Epithelial cell of proximal tubule (primary cell): ENCODE data around the gene PTCD2. TPM values are rescaled to one million over a fixed set of nuclear protein-coding genes. Genes with fewer than 3 reads are reported as not detected.

Experiments
- DNase-seq: peaks from one replicate; pipeline ENCODE4 v3.0.0-alpha.2; 2011; ENCODE audit warnings: low read depth
- H3K4me3 ChIP-seq: 2 replicates; pipeline ENCODE4 v1.5.1; 2011; ENCODE audit warnings: low read depth, mild to moderate bottlenecking, low read length
- CTCF ChIP-seq: conservative IDR thresholded peaks from 2 replicates; pipeline ENCODE4 v1.5.1; 2012; ENCODE audit warnings: low read depth, mild to moderate bottlenecking, low read length
- total RNA-seq: library from RNA; depleted of rRNA; stranded (reverse); fragments of >200 nt; gene quantifications from 2 replicates; pipeline ENCODE4 v1.2.3, GENCODE V29; 2015

PTCD2 gene
- total RNA-seq, 1 donor from 2014 or later: 6.6 TPM

- no peak for DNase-seq
- TF ChIP-seq CTCF: no peak
- H3K4me3 ChIP-seq: no peak overlapping the region
Observed at GRCh38 chr5:72281764-72282499, 38.2 kb upstream of the PTCD2 start.

GRCh38 chr5:72282878-72283277 lies 37.3 kb upstream of the PTCD2 start:
- TF ChIP-seq CTCF: no peak
- no peak for DNase-seq
- H3K4me3 ChIP-seq: no peak overlapping the region

GRCh38 chr5:72283358-72283757 lies 36.8 kb upstream of the PTCD2 start:
- H3K4me3 ChIP-seq: no peak overlapping the region
- no peak for TF ChIP-seq CTCF
- DNase-seq: no peak

GRCh38 chr5:72284559-72285423 lies 35.4 kb upstream of the PTCD2 start:
- DNase-seq: no peak
- TF ChIP-seq CTCF: no peak
- H3K4me3 ChIP-seq: no peak overlapping the region

GRCh38 chr5:72285424-72285821 lies 34.8 kb upstream of the PTCD2 start:
- no peak overlapping the region for H3K4me3 ChIP-seq
- DNase-seq: no peak
- no peak for TF ChIP-seq CTCF

- no peak for DNase-seq
- H3K4me3 ChIP-seq: no peak overlapping the region
- TF ChIP-seq CTCF: no peak
Observed at GRCh38 chr5:72286798-72287197, 33.4 kb upstream of the PTCD2 start.
